GM10248 (cell line): Measurements from ENCODE around the gene TMEM245.
A peak's percentile ranks its signal among the peaks of the same experiment; 100 is the strongest.
"Not testable (repeated sequence)": the region's sequence is repeated elsewhere in the genome, so short reads cannot be mapped to it uniquely, and the experiment has no call there.

Source experiments
- CTCF ChIA-PET: fragments of 300-600 bp; sonication (Branson Sonifier 250); formaldehyde crosslinking; extraction: SDS; loops from one replicate; lab custom pipeline; 2021; ENCODE audit warnings: antibody characterized with exemption; lab: Yijun Ruan, JAX
- POLR2A ChIA-PET: fragments of 350-650 bp; sonication (Branson Sonifier 250); formaldehyde crosslinking; extraction: SDS; loops from one replicate; lab custom pipeline; 2020; ENCODE audit warnings: antibody characterized with exemption; lab: Yijun Ruan, JAX
- DNase-seq: peaks from one replicate; pipeline ENCODE4 v3.0.0; 2012; ENCODE audit errors: extremely low spot score
- TF ChIP-seq, protein P1 (sequence below): IDR thresholded peaks from 2 replicates; pipeline ENCODE4 v1.5.1; 2012; ENCODE audit warnings: mild to moderate bottlenecking, low read depth; ENCODE audit errors: extremely low read depth, missing control alignments, control extremely low read depth

TMEM245 gene

DNA sequence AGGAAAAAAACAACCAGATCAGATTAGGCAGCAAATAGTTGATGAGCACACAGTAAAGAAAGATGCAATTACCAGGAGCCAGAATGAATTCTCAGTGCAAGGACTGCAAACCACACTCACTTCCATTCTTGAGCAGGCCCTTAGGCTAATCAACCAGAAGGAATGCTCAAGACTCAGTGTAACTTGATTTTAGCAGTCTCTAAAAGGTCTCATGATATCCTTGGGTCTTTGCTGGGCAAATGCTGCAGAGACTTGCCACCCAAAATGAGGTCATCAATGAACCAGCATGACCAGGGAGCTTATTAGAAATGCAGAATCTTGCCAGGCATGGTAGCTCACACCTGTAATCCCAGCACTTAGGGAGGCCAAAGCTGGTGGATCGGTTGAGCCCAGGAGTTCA is 20.1 kb upstream of the TMEM245 start:
- DNase-seq: no peak
- ChIA-PET POLR2A (no interaction called here), CTCF (interaction anchor here (1.2 to 1.6 kb wide), 3 partner anchors 15 to 330 kb away, joined by 3 to 7 read pairs (median 3); partner anchors contain the start of gene FRRS1L)
- TF ChIP-seq, protein P1, sequence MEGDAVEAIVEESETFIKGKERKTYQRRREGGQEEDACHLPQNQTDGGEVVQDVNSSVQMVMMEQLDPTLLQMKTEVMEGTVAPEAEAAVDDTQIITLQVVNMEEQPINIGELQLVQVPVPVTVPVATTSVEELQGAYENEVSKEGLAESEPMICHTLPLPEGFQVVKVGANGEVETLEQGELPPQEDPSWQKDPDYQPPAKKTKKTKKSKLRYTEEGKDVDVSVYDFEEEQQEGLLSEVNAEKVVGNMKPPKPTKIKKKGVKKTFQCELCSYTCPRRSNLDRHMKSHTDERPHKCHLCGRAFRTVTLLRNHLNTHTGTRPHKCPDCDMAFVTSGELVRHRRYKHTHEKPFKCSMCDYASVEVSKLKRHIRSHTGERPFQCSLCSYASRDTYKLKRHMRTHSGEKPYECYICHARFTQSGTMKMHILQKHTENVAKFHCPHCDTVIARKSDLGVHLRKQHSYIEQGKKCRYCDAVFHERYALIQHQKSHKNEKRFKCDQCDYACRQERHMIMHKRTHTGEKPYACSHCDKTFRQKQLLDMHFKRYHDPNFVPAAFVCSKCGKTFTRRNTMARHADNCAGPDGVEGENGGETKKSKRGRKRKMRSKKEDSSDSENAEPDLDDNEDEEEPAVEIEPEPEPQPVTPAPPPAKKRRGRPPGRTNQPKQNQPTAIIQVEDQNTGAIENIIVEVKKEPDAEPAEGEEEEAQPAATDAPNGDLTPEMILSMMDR: no peak

DNA sequence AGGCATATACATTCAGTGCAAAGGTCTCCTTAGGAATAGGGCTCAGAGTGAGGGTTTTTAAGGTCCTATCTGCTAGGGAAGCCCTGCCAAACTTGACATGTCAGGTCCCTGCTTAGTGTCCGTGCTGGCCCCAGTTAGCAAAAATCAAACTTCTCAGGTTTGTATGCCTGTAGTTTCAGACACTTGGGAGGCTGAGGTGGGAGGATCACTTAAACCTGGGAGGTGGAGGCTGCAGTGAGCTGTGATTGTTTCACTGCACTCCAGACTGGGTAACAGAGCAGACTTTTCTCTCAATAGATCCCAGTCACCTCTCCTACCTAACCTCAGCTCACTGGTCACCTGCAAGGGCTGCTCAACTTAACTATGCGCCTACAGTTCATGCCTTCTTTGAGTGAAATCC is 18.7 kb upstream of the TMEM245 start:
- TF ChIP-seq, protein P1: no peak
- ChIA-PET CTCF (interaction anchor here (1.3 to 1.6 kb wide), 2 partner anchors 10 to 14 kb away, joined by 4 to 7 read pairs; no protein-coding TSS in a partner anchor), POLR2A (no interaction called here)
- DNase-seq: no peak

GRCh38 chr9:109134167-109134578 is 14.4 kb upstream of the TMEM245 start:
- no peak for DNase-seq
- ChIA-PET CTCF (no interaction called here), POLR2A (no interaction called here)
- TF ChIP-seq, protein P1: no peak

- DNase-seq: no peak
- TF ChIP-seq, protein P1: no peak
- ChIA-PET POLR2A (no interaction called here), CTCF (no interaction called here)
Observed at GRCh38 chr9:109133533-109133932, 13.8 kb upstream of the TMEM245 start.

DNA sequence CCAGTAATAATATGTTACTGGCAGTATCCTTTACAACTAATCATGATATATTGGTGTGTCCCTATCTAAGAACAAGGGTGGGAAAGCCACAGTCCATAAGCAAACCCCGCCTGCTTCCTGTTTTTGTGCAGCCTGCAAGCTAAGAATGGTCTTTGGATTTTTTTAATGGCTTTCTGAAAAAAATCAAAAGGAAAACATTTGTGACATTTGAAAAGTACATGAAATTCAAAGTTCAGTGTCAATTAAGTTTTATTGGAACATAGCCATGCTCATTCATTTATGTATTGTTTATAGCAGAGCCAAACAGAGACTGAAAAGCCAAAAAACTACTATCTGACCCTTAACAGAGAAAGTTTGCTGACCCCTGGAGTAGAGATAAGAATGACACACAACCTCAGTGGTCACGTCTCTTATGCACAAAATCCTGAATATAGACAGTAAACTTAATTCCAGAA is 12.8 kb upstream of the TMEM245 start:
- ChIA-PET CTCF (no interaction called here), POLR2A (no interaction called here)
- DNase-seq: no peak
- TF ChIP-seq, protein P1: peak; percentile 4

- CTCF ChIA-PET: interaction anchor here (0.6 to 1.0 kb wide), 3 partner anchors 10 to 1788 kb away, joined by 3 read pairs; partner anchors contain the start of gene TMEM245
- DNase-seq: no peak
- TF ChIP-seq, protein P1: no peak
- POLR2A ChIA-PET: no interaction called here
Observed at GRCh38 chr9:109129470-109130197, 9.9 kb upstream of the TMEM245 start.

- POLR2A ChIA-PET, DNase-seq: not testable (repeated sequence)
- CTCF ChIA-PET: interaction anchor here (1.0 kb wide), 1 partner anchor 57 kb away, joined by 3 read pairs; no protein-coding TSS in a partner anchor
Observed at GRCh38 chr9:109126671-109127070, 6.9 kb upstream of the TMEM245 start.
